Measurements from ENCODE around the gene DHX32. TPM values are rescaled to one million over a fixed set of nuclear protein-coding genes. Genes with fewer than 3 reads are reported as not detected.

DHX32 gene
- total RNA-seq, 1 experiment from 2014 or later, result 28.0 TPM

GRCh38 chr10:125849448-125849847 lies 31.6 kb downstream of the DHX32 start:
- Mint-ChIP-seq H3K27ac (no peak overlapping the region), H3K27me3 (ENCODE audit: low read depth) (no peaks in the 10 kb centered on the region)
- CTCF ChIA-PET, result no interaction called here

GRCh38 chr10:125848857-125849256 lies 32.2 kb downstream of the DHX32 start:
- ChIA-PET POLR2A (no interaction called here), CTCF (no interaction called here)
- no peaks in the 10 kb centered on the region for H3K4me1 Mint-ChIP-seq
- H3K27ac Mint-ChIP-seq, result no peak overlapping the region
- H3K27me3 Mint-ChIP-seq (ENCODE audit: low read depth), result no peaks in the 10 kb centered on the region
- TF ChIP-seq KAT7 (CRISPR knock-in tag; IDR thresholded peaks at IDR 0.05; ENCODE audit: borderline replicate concordance), result no peak
- TF ChIP-seq NR2C2 (CRISPR knock-in tag; IDR thresholded peaks at IDR 0.05), result no peak
- TF ChIP-seq CREM (CRISPR knock-in tag; IDR thresholded peaks at IDR 0.05), result no peak
- TF ChIP-seq ZNF423 (CRISPR knock-in tag; IDR thresholded peaks at IDR 0.05), result no peak
- TF ChIP-seq ZNF671 (CRISPR knock-in tag; IDR thresholded peaks at IDR 0.05), result no peak
- no peak for TF ChIP-seq ZNF138 (CRISPR knock-in tag; conservative IDR thresholded peaks at IDR 0.05)
- no peak for TF ChIP-seq TCF7 (CRISPR knock-in tag; IDR thresholded peaks at IDR 0.05; ENCODE audit: low read depth)
- no peak for TF ChIP-seq FOXP1 (CRISPR knock-in tag; IDR thresholded peaks at IDR 0.05; ENCODE audit: borderline replicate concordance)
- TF ChIP-seq ZNF416 (CRISPR knock-in tag; IDR thresholded peaks at IDR 0.05), result no peak
- no peak for TF ChIP-seq MLX (CRISPR knock-in tag; IDR thresholded peaks at IDR 0.05)
- TF ChIP-seq ZNF219 (CRISPR knock-in tag; IDR thresholded peaks at IDR 0.05; ENCODE audit: borderline replicate concordance), result no peak
- TF ChIP-seq ZNF512 (CRISPR knock-in tag; IDR thresholded peaks at IDR 0.05; ENCODE audit: borderline replicate concordance), result no peak
- TF ChIP-seq ZNF396 (CRISPR knock-in tag; IDR thresholded peaks at IDR 0.05; ENCODE audit: borderline replicate concordance), result no peak
- TF ChIP-seq CTCF (IDR thresholded peaks at IDR 0.05), result no peak
- TF ChIP-seq ZNF121 (CRISPR knock-in tag; IDR thresholded peaks at IDR 0.05), result no peak
- TF ChIP-seq USF2 (CRISPR knock-in tag; IDR thresholded peaks at IDR 0.05), result no peak
- TF ChIP-seq MAX (CRISPR knock-in tag; IDR thresholded peaks at IDR 0.05), result no peak
- TF ChIP-seq NFYB (CRISPR knock-in tag; conservative IDR thresholded peaks at IDR 0.05; ENCODE audit: low read depth), result no peak
- H3K36me3 Mint-ChIP-seq, result peaks cover 44% of the 10 kb centered on the region
- H3K4me3 Mint-ChIP-seq, result no peak overlapping the region
- H3K9me3 Mint-ChIP-seq, result 0 out of 2 replicates have a peak, but pooled peaks cover 3% of the 10 kb centered on the region
- ATAC-seq (no peak), DNase-seq (ENCODE audit: low spot score) (no peak)

More at GRCh38 chr10:125849448-125849847, 31.6 kb downstream of the DHX32 start:
- no peaks in the 10 kb centered on the region for H3K4me1 Mint-ChIP-seq
- DNase-seq (ENCODE audit: low spot score) (no peak), ATAC-seq (no peak)
- H3K36me3 Mint-ChIP-seq, result peaks cover 44% of the 10 kb centered on the region
- H3K4me3 Mint-ChIP-seq, result no peak overlapping the region
- POLR2A ChIA-PET, result no interaction called here
- 0 out of 2 replicates have a peak, but pooled peaks cover 3% of the 10 kb centered on the region for H3K9me3 Mint-ChIP-seq
- no peak for TF ChIP-seq CREM (CRISPR knock-in tag; IDR thresholded peaks at IDR 0.05)
- TF ChIP-seq NFYB (CRISPR knock-in tag; conservative IDR thresholded peaks at IDR 0.05; ENCODE audit: low read depth), result no peak
- no peak for TF ChIP-seq STAT6 (CRISPR knock-in tag; conservative IDR thresholded peaks at IDR 0.05; ENCODE audit: low read depth)
- no peak for TF ChIP-seq E2F5 (CRISPR knock-in tag; IDR thresholded peaks at IDR 0.05)
- no peak for TF ChIP-seq PREB (CRISPR knock-in tag; IDR thresholded peaks at IDR 0.05; ENCODE audit: borderline replicate concordance)
